Natural killer cell (primary cell): ENCODE data around the gene HAGHL. TPM values are rescaled to one million over a fixed set of nuclear protein-coding genes. Genes with fewer than 3 reads are reported as not detected.
"Not testable (repeated sequence)": the region's sequence is repeated elsewhere in the genome, so short reads cannot be mapped to it uniquely, and the experiment has no call there.

Source experiments
- ATAC-seq, 3 donors: fragments of 150-1000 bp in 2 of 3; fragments of 200-7000 bp in 1 of 3; cut with Tn5 transposase; 1 replicate in 1 of 3; 2 replicates in 2 of 3; pipeline ENCODE4 v1.10.0; 2021; ENCODE audit warnings: mild to moderate bottlenecking in 2 of 3, moderate library complexity in 2 of 3
- DNase-seq, 2 donors: peaks; one replicate each; pipeline versions ENCODE4 v3.0.0 to v3.0.0-alpha.2; 2013 to 2021; ENCODE audit warnings: mixed read lengths in 1 of 2
- H3K27ac ChIP-seq: one replicate; pipeline ENCODE4 v1.5.1; 2013; ENCODE audit warnings: mild to moderate bottlenecking, low read length
- H3K27me3 ChIP-seq: one replicate; pipeline ENCODE4 v1.6.1; 2013; ENCODE audit warnings: low read length; ENCODE audit not compliant: control insufficient read depth, insufficient read depth
- H3K36me3 ChIP-seq: one replicate; pipeline ENCODE4 v1.6.1; 2013; ENCODE audit warnings: low read length; ENCODE audit not compliant: control insufficient read depth, insufficient read depth
- H3K4me1 ChIP-seq: one replicate; pipeline ENCODE4 v1.6.1; 2013; ENCODE audit warnings: low read length; ENCODE audit not compliant: control insufficient read depth, insufficient read depth
- H3K4me3 ChIP-seq: one replicate; pipeline ENCODE4 v1.5.1; 2013; ENCODE audit warnings: low read length
- H3K9me3 ChIP-seq: one replicate; pipeline ENCODE4 v1.6.1; 2013; ENCODE audit warnings: low read length; ENCODE audit not compliant: control insufficient read depth, insufficient read depth
- H3K27ac Mint-ChIP-seq, 2 donors: one replicate each; pipeline ENCODE4 v1.8.0; 2022; ENCODE audit warnings: mild to moderate bottlenecking in 2 of 2, mixed read lengths in 2 of 2, moderate library complexity in 1 of 2
- H3K27me3 Mint-ChIP-seq, 2 donors: one replicate each; pipeline ENCODE4 v1.8.0; 2022; ENCODE audit warnings: low read depth in 2 of 2, mixed read lengths in 2 of 2
- H3K36me3 Mint-ChIP-seq: one replicate; pipeline ENCODE4 v1.8.0; 2022; ENCODE audit warnings: mixed read lengths
- H3K4me1 Mint-ChIP-seq, 2 donors: one replicate each; pipeline ENCODE4 v1.8.0; 2022; ENCODE audit warnings: mixed read lengths in 2 of 2
- H3K4me3 Mint-ChIP-seq: one replicate; pipeline ENCODE4 v1.8.0; 2022; ENCODE audit warnings: mild to moderate bottlenecking, moderate library complexity, mixed read lengths
- H3K9me3 Mint-ChIP-seq, 2 donors: one replicate each; pipeline ENCODE4 v1.8.0; 2022; ENCODE audit warnings: mixed read lengths in 2 of 2
- WGBS: methylation state at CpG from one replicate; pipeline ENCODE4 v1.1.7; 2013; ENCODE audit warnings: missing lambda C conversion rate; ENCODE audit not compliant: insufficient coverage; 5-methylcytosine and 5-hydroxymethylcytosine counted together
- intact Hi-C: fragments of 100-400 bp; cut with micrococcal nuclease; formaldehyde crosslinking; loops from one replicate; pipeline ENCODE4 v1.14.2; 2022
- total RNA-seq, 4 donors: library from RNA; stranded (reverse); fragments of 120-200 nt in 1 of 4; gene quantifications; one replicate each; pipeline versions ENCODE4 v1.2.3 to v1.2.4, GENCODE V29; 2013 to 2022
- TF ChIP-seq, protein P1 (sequence below): fragments of 200-600 bp; IDR thresholded peaks from one replicate; pipeline ENCODE4 v1.8.0; 2022; ENCODE audit warnings: antibody characterized with exemption

The HAGHL gene
- total RNA-seq, 3 donors from 2014 or later (not counting 1 experiment from before 2014, with no cell fraction given): 13.5 to 21.5 (median 15.7) TPM

DNA sequence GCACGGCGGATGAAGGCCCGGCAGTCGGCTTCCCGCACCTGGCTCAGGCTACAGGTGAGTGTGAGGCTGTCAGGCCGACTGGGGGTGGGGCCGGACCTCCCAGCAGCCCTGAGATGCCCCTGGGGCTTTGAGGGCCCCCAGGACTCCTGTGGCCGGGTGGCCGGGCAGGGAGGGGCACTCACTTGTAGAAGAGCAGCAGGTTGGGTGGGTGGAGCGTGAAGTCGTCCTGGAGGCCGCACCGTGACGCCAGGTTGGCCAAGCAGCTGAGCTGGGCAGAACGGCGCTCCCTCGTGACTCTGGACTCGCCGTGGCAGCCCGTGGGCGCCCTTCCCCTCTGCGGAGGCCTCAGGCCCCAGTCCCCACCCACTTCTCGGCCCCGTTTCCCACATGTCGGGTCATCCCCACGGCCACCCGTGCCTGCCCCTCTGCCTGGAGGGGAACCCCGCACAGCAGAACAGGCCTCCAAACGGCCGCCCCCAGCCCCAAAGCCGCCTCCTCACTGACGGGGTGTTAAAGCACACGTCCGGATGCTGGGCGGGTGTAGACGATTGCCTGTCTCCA lies 48.4 kb downstream of the HAGHL start:
- H3K9me3 Mint-ChIP-seq: no peaks in the 10 kb centered on the region
- intact Hi-C loops: no loop called here
- 77% methylated on average over 36 of the region's 36 CpGs for WGBS

DNA sequence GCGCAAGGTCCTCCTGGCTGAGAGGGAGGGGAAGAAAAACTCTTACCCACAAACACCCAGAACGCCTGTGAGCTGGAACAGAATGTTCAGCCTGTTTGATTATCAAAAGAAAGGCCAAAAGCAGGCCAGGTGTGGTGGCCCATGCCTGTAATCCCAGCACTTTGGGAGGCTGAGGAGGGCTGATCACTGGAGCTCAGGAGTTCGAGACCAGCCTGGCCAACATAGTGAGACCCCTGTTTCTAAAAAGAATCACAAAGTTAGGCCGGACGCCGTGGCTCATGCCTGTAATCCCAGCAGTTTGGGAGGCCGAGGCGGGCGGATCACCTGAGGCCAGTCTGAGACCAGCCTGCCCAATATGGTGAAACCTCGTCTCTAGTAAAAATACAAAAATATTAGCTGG lies 49.4 kb downstream of the HAGHL start:
- H3K4me3 Mint-ChIP-seq, DNase-seq, H3K27me3 ChIP-seq, H3K4me1 Mint-ChIP-seq, H3K9me3 ChIP-seq, ATAC-seq, H3K36me3 Mint-ChIP-seq, H3K27ac Mint-ChIP-seq, H3K36me3 ChIP-seq, H3K27ac ChIP-seq, H3K4me3 ChIP-seq, intact Hi-C loops, H3K27me3 Mint-ChIP-seq, H3K4me1 ChIP-seq, H3K9me3 Mint-ChIP-seq: not testable (repeated sequence)
- WGBS: 85% methylated on average over 9 of the region's 10 CpGs

More for the DNA sequence above, 48.4 kb downstream of the HAGHL start:
- Mint-ChIP-seq H3K27ac (no peak overlapping the region), H3K4me3 (no peak overlapping the region), H3K36me3 (no peaks in the 10 kb centered on the region), H3K27me3 (no peaks in the 10 kb centered on the region), H3K4me1 (no peaks in the 10 kb centered on the region)
- TF ChIP-seq, protein P1, sequence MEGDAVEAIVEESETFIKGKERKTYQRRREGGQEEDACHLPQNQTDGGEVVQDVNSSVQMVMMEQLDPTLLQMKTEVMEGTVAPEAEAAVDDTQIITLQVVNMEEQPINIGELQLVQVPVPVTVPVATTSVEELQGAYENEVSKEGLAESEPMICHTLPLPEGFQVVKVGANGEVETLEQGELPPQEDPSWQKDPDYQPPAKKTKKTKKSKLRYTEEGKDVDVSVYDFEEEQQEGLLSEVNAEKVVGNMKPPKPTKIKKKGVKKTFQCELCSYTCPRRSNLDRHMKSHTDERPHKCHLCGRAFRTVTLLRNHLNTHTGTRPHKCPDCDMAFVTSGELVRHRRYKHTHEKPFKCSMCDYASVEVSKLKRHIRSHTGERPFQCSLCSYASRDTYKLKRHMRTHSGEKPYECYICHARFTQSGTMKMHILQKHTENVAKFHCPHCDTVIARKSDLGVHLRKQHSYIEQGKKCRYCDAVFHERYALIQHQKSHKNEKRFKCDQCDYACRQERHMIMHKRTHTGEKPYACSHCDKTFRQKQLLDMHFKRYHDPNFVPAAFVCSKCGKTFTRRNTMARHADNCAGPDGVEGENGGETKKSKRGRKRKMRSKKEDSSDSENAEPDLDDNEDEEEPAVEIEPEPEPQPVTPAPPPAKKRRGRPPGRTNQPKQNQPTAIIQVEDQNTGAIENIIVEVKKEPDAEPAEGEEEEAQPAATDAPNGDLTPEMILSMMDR: no peak
- Histone ChIP-seq H3K27me3 (no peaks in the 10 kb centered on the region), H3K4me1 (no peaks in the 10 kb centered on the region), H3K4me3 (no peak overlapping the region), H3K36me3 (no peaks in the 10 kb centered on the region), H3K27ac (no peak overlapping the region), H3K9me3 (no peaks in the 10 kb centered on the region)
- ATAC-seq: no peak
- DNase-seq: no peak

DNA sequence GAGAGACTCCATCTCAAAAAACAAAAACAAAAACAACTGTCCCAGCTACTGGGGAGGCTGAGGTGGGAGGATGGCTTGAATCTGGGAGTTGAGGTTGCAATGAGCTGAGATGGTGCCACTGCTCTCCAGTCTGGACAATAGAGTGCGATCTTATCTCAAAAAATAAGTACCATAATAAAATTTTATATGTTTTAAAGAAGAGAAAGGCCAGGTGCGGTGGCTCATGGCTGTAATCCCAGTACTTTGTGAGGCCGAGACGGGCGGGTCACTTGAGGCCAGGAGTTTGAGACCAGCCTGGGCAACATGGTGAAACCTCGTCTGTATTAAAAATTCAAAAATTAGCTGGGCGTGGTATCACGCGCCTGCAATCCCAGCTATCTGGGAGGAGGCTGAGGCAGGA lies 49.9 kb downstream of the HAGHL start:
- 94% methylated on average over 9 of the region's 9 CpGs for WGBS
- H3K4me1 ChIP-seq: no peaks in the 10 kb centered on the region

DNA sequence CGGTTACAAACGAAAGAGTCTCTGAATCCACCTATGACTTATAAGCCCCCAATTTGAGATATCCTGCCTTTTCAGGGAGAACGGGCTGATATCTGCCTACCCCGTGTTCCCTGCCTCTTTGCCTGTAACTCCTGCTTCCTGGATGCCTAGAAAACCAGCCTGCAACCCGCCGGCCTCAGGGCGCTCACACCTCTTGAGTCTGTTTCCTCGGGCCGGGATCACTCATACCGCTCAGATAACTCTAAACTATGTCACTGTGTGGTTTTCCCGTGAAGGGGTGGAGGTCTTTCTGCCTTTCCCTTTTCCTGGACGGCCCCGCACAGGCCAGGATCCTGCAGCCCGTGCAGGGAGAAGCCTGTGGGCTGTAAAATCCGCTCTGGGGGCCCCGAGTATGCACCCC lies 50.9 kb downstream of the HAGHL start:
- Mint-ChIP-seq H3K9me3 (no peaks in the 10 kb centered on the region), H3K4me3 (no peak overlapping the region), H3K36me3 (no peaks in the 10 kb centered on the region), H3K27ac (no peak overlapping the region), H3K4me1 (no peaks in the 10 kb centered on the region), H3K27me3 (no peaks in the 10 kb centered on the region)
- Histone ChIP-seq H3K4me3 (no peak overlapping the region), H3K9me3 (no peaks in the 10 kb centered on the region), H3K4me1 (no peaks in the 10 kb centered on the region), H3K27me3 (no peaks in the 10 kb centered on the region), H3K27ac (no peak overlapping the region), H3K36me3 (no peaks in the 10 kb centered on the region)
- intact Hi-C loops: no loop called here
- TF ChIP-seq, protein P1: no peak
- 17% methylated on average over 15 of the region's 16 CpGs for WGBS
- DNase-seq (no peak), ATAC-seq (no peak)

More for the DNA sequence above, 49.9 kb downstream of the HAGHL start:
- DNase-seq (no peak), ATAC-seq (no peak)
- no peaks in the 10 kb centered on the region for H3K4me1 Mint-ChIP-seq
- H3K4me3 ChIP-seq: no peak overlapping the region
- no peak overlapping the region for H3K27ac Mint-ChIP-seq
- no peaks in the 10 kb centered on the region for H3K9me3 Mint-ChIP-seq
- H3K27ac ChIP-seq: no peak overlapping the region
- no peaks in the 10 kb centered on the region for H3K9me3 ChIP-seq
- no peaks in the 10 kb centered on the region for H3K27me3 ChIP-seq
- H3K4me3 Mint-ChIP-seq: no peak overlapping the region
- intact Hi-C loops: no loop called here
- H3K27me3 Mint-ChIP-seq: no peaks in the 10 kb centered on the region
- no peaks in the 10 kb centered on the region for H3K36me3 ChIP-seq
- TF ChIP-seq, protein P1: no peak
- no peaks in the 10 kb centered on the region for H3K36me3 Mint-ChIP-seq
